Adrenal gland (tissue), 12 donors: ENCODE measurements around the gene HIVEP3. TPM values are rescaled to one million over a fixed set of nuclear protein-coding genes. Genes with fewer than 3 reads are reported as not detected.

ENCODE experiments used
- DNase-seq, 7 donors: peaks; one replicate each; pipeline ENCODE4 v3.0.0-alpha.2; 2019 to 2020
- H3K27ac ChIP-seq, 5 donors: fragments of 200-600 bp; sonication (generic) in 4 of 5; 1 replicate in 3 of 5; 2 replicates in 2 of 5; pipeline versions ENCODE4 v1.5.1 to v1.8.0; 2016 to 2020; ENCODE audit warnings: mild to moderate bottlenecking in 1 of 5
- H3K27me3 ChIP-seq: fragments of 200-600 bp; 2 replicates; pipeline ENCODE4 v1.8.0; 2021
- H3K36me3 ChIP-seq, 2 donors: fragments of 200-600 bp; replicated peaks in 1 of 2; 1 replicate in 1 of 2; 2 replicates in 1 of 2; pipeline versions ENCODE4 v1.5.1 to v1.8.0; 2018 to 2022
- H3K4me1 ChIP-seq, 2 donors: fragments of 200-600 bp; replicated peaks in 1 of 2; 1 replicate in 1 of 2; 2 replicates in 1 of 2; pipeline versions ENCODE4 v1.5.1 to v1.8.0; 2018 to 2021
- H3K4me3 ChIP-seq, 4 donors: fragments of 200-600 bp; sonication (generic) in 3 of 4; one replicate each; pipeline ENCODE4 v1.5.1; 2016 to 2018
- H3K9me3 ChIP-seq, 3 donors: fragments of 200-600 bp; sonication (generic) in 1 of 3; replicated peaks in 1 of 3; 1 replicate in 2 of 3; 2 replicates in 1 of 3; pipeline versions ENCODE4 v1.5.1 to v1.8.0; 2016 to 2021
- CTCF ChIP-seq, 6 experiments: fragments of 450-650 bp in 4 of 6; fragments of 200-600 bp in 2 of 6; sonication (generic) in 1 of 6; IDR thresholded peaks; 1 replicate in 5 of 6; 2 replicates in 1 of 6; pipeline versions ENCODE4 v1.5.1 to v1.8.0; 2016 to 2021; ENCODE audit warnings: antibody characterized with exemption in 6 of 6, mild to moderate bottlenecking in 2 of 6, moderate library complexity in 1 of 6
- POLR2A ChIP-seq, 2 donors: fragments of 450-650 bp; IDR thresholded peaks; one replicate each; pipeline ENCODE4 v1.6.1; 2017; ENCODE audit warnings: antibody characterized with exemption in 2 of 2, mild to moderate bottlenecking in 2 of 2, moderate library complexity in 1 of 2
- WGBS, 4 donors: extraction: QIAGEN DNeasy Blood & Tissue Kit in 2 of 4; methylation state at CpG; one replicate each; pipeline versions ENCODE4 v1.1.5 to v1.1.7; 2013 to 2017; 5-methylcytosine and 5-hydroxymethylcytosine counted together
- intact Hi-C, 2 donors: fragments of 100-400 bp; cut with DNase I; formaldehyde crosslinking; loops; one replicate each; pipeline versions ENCODE4 v1.14.1 to v1.15.0; 2022 to 2023
- polyA plus RNA-seq, 3 donors: library from polyadenylated mRNA; stranded (reverse); fragments of 200-250 nt in 2 of 3; fragments of 350-450 nt in 1 of 3; fragmentation: Illumina TruSeq in 1 of 3; extraction: RNeasy Lipid Tissue Mini Kit (QIAGEN cat#74804) in 1 of 3; gene quantifications; one replicate each; pipeline ENCODE4 v1.2.3, GENCODE V29; 2013 to 2014
- total RNA-seq, 9 donors: library from RNA; depleted of rRNA in 4 of 9; stranded (reverse); fragments of >200 nt in 4 of 9; fragments of 120-200 nt in 1 of 9; fragmentation: NEBNext Ultra II Directional in 1 of 9; extraction: Animal tissue kit (Norgen Biotek cat#: 25700) in 1 of 9; gene quantifications; one replicate each; pipeline versions ENCODE4 v1.1.0 to v1.2.4, GENCODE V29; 2013 to 2023
- donor health status: healthy with polysubstance abuse.
- donor health status: Bipolar disorder and iron deficiency.
- donor health status: DM: yes; HTN: yes; CAD: no.
- donor health status: DM: no; HTN: no; CAD: no.
- donor health status: DM: no; HTN: no; CAD: no.
- donor health status: DM: yes; HTN: yes; CAD: no.

Gene HIVEP3
- total and polyA plus RNA-seq, 12 donors: 3.2 to 7.7 (median 7.0) TPM

- H3K27ac ChIP-seq: no peak overlapping the region
- TF ChIP-seq CTCF (IDR thresholded peaks at IDR 0.05) (no peak), POLR2A (IDR thresholded peaks at IDR 0.05) (no peak)
- no peaks in the 10 kb centered on the region for H3K27me3 ChIP-seq
- DNase-seq: no peak
- intact Hi-C loops: no loop called here
- H3K4me3 ChIP-seq: no peak overlapping the region
- no peaks in the 10 kb centered on the region for H3K9me3 ChIP-seq
- H3K4me1 ChIP-seq: peaks cover 0 to 12% of the 10 kb centered on the region in 2 donors
- no peaks in the 10 kb centered on the region for H3K36me3 ChIP-seq
- WGBS, 4 donors: 46 to 71% (median 53%) methylated on average over 2 of the region's 2 CpGs
Observed at GRCh38 chr1:41906943-41907342, 11.8 kb downstream of the HIVEP3 start.

GRCh38 chr1:41905093-41905675 is 13.5 kb downstream of the HIVEP3 start:
- H3K4me1 ChIP-seq: peaks cover 0 to 20% of the 10 kb centered on the region in 2 donors
- H3K36me3 ChIP-seq: no peaks in the 10 kb centered on the region
- H3K4me3 ChIP-seq: no peak overlapping the region
- intact Hi-C loops: no loop called here
- WGBS, 4 donors: 78 to 100% (median 94%) methylated on average over 1 of the region's 1 CpG
- H3K9me3 ChIP-seq: no peaks in the 10 kb centered on the region
- H3K27ac ChIP-seq: no peak overlapping the region
- H3K27me3 ChIP-seq: no peaks in the 10 kb centered on the region
- no peak for TF ChIP-seq CTCF (IDR thresholded peaks at IDR 0.05)
- no peak for TF ChIP-seq POLR2A (IDR thresholded peaks at IDR 0.05)
- DNase-seq: no peak

- no peak overlapping the region for H3K4me3 ChIP-seq
- H3K4me1 ChIP-seq: peaks cover 0 to 31% of the 10 kb centered on the region in 2 donors
- no peaks in the 10 kb centered on the region for H3K27me3 ChIP-seq
- DNase-seq: no peak
- H3K36me3 ChIP-seq: no peaks in the 10 kb centered on the region
- H3K9me3 ChIP-seq: no peaks in the 10 kb centered on the region
- TF ChIP-seq POLR2A (IDR thresholded peaks at IDR 0.05) (no peak), CTCF (IDR thresholded peaks at IDR 0.05) (no peak)
- H3K27ac ChIP-seq: peak overlapping the region in 4 of 5 donors; percentile 10 to 87 (median 29)
- intact Hi-C loops: no loop called here
- 60 to 71% (median 68%) methylated on average over 9 of the region's 9 CpGs for WGBS, 4 donors
Observed at GRCh38 chr1:41902664-41903063, 16.1 kb downstream of the HIVEP3 start.

- intact Hi-C loops: no loop called here
- Histone ChIP-seq H3K27me3 (no peaks in the 10 kb centered on the region), H3K9me3 (no peaks in the 10 kb centered on the region), H3K4me3 (no peak overlapping the region), H3K36me3 (no peaks in the 10 kb centered on the region), H3K4me1 (peaks cover 0 to 30% of the 10 kb centered on the region in 2 donors), H3K27ac (peak overlapping the region in 4 of 5 donors; percentile 10 to 87 (median 29))
- peak in 4 of 7 donors; percentile 39 to 69 (median 47) for DNase-seq
- TF ChIP-seq POLR2A (IDR thresholded peaks at IDR 0.05) (no peak), CTCF (IDR thresholded peaks at IDR 0.05) (no peak)
- WGBS, 4 donors: 37 to 50% (median 40%) methylated on average over 3 of the region's 3 CpGs
Observed at GRCh38 chr1:41902159-41902577, 16.6 kb downstream of the HIVEP3 start.
